LoVo (cell line): Measurements from ENCODE around the gene UPP2.

Experiments
- DNase-seq: peaks from one replicate; pipeline ENCODE4 v3.0.0-alpha.2; 2016; ENCODE audit warnings: low spot score

UPP2 gene

DNA sequence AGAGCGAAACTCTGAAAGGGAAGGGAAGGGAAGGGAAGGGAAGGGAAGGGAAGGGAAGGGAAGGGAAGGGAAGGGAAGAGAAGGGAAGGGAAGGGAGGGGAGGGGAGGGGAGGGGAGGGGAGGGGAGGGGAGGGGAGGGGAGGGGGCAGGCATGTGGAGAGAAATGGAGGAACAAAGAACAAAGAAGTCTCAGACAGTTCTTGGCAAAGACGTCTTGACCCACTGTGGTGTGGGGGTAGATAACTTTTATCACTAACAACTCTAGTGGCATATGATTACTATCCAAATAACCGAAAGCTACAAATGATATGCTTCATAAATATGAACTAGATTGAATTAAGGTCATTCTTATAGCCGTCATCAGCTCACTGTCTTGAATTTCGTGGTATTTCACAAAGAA, 3.2 kb downstream of the UPP2 start:
- DNase-seq, result no peak

DNA sequence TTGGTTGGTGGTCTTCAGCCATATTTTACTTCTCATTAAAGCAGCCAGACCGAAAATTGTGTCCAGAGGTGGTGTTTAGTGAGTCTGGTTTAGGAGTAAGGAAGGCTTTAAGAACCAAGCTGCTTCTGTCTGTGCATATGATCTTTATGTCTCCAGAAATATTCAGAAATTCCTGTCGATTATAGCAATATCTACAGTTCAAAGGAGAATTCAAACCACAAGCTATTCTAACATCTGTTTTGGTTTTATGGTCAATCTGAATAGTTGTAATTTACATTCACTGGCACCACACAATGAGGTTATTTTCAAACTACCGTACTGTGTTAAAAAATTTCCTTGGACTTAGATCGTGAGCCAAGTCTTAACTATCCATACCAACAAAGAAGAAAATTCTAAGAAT, 11.3 kb downstream of the UPP2 start:
- no peak for DNase-seq

DNA sequence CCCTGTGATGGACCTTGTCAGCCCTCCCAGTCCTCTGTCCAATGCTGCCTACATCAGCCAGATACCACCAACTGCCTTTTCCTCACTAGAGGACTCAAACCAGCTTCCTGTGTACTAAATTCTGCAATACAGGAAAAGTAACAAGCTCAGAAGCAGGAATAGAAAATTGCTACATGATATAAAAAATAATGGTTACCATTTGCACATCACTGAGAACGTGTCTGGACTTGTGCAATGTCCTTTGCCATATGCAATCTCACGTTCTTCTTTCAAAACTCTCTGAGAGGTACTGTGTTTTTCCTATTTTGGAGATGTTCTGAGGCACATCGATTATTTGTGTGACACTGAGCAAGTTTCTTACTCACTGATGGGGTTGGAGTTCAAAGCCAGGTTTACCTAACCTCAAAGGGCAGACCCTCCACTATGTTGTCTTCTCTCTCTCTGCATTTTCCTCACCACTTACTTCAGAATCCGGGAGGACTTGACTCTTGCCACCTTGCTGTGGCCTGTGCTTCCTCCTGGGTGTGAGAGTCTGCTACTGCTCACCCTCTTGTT, 12.1 kb downstream of the UPP2 start:
- DNase-seq, result no peak

DNA sequence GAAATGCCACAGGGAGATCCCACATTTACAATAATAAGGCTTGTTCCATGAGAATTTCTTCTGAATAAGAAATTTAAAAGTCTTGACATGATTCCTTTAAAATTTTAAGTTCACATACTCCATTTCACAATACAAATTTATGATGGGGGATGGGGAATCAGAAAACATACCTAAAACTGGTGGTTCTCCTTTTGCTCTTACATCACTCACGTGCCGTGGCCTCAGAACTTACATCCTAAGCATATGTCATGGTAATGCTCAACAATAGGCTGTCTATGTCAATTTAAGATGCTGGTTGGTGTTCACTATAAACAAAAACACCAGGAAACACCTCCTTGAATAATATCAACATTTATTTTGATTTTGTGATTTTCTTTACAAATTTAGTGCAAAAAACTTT, 12.8 kb downstream of the UPP2 start:
- no peak for DNase-seq

DNA sequence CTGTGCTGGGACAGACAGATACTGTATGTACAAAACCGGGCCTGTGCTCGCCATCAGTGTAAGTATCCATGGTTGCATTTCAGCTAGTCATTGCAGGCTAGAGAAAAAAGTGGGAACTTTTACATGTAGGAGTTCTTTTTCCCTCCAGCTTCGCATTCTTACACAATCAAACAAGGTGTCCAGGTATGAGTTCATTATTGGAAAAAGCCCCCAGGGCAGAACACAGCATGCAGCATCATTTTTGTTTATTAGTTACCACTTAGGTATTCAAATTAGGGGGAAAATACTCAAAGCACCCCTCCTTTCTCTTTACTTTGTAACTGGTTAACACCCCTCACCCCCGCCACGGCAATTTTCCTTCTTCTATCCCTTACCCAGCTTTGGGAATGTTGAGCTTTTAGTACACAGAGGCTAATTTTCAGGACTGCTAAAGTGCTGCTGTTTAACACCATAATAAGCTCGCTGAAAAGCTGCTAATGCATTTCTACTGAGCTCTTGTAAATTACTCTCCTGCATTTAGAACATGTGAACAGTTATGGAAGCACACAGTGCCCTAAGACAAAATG, 13.6 kb downstream of the UPP2 start:
- no peak for DNase-seq

DNA sequence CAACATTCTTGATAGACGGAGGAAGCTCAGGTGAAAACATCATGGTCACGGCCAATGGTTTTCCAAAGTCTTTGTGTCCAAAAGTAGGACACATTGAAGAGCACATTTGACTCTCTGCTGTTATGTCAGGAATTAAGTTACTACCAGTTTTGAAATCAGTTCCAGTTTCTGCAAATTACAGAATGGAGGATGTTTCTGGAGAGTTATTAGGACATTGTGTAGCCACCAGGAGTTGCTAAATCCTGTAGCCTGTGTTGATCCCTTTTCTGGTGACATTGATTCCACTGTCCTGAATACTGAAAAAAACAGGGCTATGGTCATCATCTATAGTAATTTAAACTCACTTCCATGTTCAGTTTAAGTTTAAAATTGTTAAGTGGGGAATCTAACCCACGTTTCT, 15.3 kb downstream of the UPP2 start:
- DNase-seq, result no peak

DNA sequence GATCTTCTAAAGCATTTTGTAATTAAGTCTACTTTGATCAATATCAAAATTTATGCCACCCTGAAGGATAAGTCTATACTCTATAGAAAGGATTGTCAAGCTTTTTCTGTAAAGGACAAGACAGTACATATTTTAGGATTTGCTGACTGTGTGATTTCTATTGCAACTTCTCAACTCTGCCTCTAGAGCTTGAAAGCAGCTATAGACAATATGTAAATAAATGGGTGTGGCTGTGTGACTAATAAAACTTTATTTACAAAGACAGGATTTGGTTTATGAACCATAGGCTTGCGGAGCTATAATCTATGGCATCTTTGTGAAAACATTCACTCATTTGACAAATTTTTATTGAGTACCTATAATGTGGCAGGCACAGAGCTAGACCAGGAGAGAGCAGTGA, 18.4 kb downstream of the UPP2 start:
- DNase-seq, result no peak

DNA sequence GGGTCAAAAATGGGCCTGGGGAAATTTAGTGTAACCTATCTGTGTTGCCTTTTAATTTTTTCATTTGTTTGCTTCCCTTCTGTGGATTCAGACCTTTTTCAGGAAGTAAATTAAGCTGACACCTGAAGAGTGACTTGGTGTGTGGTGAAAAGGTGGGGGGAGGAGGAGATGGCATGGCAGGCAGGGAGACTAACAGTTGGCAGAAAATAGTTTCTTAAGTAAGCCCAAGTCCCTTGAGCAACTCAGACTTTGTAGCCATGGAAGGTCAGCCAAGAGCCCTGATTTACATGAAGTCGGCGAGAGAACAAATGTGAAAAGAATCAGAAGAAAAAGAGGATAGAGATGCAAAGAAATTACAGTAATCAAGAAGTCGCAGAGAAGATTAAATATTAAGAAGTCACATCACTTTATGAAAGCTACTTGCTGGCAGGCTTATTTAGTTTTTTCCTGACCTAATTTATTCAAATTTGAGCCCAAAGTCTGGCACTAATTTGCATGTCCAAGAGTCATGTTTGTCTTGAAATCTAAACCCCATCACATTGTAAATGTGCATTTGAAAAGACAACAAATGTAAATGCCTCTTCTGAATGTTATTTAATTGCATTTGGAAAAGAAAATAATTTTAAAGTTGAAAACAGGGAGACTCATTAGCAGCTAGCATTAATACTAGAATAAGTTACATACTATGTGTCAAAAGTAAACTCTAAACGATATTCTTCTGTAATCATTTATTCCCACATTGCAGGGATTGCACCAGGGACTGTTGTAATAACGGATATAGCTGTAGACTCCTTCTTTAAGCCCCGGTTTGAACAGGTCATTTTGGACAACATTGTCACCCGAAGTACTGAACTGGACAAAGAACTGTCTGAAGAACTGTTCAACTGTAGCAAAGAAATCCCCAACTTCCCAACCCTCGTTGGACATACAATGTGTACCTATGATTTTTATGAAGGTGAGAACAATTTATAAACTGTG, 19.3 kb downstream of the UPP2 start:
- no peak for DNase-seq

DNA sequence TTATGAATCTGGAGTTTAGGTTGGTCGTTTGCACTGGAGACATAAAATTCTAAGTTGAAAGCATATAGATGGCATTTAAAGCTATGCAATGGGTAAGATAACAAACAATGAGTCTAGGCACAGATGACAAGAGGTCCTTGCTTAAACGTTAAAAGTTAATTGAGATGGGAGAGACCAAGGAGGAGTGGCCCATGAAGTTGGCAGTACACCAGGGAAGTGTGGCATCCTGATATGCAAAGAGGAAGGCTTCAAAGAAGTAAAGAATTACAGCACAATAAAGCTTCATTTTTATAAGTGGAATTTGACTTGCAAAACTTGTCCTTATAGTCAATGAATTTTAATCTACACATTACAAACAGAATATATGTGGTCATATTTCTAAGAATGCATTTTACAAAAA, 23.2 kb downstream of the UPP2 start:
- DNase-seq, result no peak

DNA sequence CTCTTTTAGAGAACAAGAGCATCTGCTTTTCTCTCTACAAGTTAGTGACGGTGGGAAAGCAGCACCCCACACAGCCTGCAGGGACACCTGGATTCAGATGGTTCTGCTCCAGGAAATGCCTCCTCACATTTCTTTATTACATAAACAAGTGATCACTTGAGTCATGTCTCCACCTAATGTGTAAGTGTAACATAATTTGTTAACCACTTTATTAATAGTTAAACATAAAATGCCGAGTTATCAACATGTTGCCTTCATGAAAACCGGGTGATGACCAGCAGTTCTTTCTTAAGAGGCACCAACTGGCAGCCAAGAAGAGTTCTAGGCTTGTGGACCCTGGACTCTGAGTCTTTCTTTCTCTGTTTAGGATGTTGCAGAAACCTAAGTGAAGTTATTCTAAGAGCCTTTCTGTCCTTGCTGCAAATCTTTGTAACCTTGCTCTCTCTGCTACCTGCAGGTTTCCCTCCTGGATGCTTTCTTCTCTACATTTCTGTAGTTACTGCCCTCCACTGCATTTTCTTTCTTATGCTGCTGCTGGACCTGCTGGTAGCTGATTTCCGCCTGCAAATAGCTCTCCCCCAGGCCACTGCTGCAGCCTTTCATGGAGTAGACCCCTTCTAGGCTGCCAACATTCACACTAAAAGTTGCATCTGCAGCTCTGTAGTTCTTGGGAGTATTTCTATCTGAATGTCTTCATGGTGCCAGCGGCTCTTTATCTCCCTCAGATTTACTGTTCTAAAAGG, 24.3 kb downstream of the UPP2 start:
- no peak for DNase-seq

DNA sequence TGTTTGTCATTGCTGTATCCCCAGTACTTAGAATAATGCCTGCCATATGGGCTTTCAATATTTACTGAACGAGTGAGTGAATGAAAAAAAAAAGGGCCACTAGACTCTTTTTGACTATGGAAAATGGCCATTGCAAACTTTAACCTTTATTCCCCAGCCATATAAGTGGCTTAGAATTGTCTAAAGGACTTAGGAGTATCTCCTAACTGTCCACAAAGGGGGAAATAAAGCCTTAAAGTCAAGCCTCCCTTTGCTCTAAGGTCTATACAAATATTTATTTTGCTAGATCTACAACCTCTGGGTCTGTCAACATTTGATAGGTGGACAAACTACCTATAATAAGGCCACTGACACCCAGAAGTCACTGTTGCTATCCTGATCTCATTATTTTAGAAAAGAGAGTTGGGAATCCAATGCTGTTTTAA, 25.7 kb downstream of the UPP2 start:
- no peak for DNase-seq

DNA sequence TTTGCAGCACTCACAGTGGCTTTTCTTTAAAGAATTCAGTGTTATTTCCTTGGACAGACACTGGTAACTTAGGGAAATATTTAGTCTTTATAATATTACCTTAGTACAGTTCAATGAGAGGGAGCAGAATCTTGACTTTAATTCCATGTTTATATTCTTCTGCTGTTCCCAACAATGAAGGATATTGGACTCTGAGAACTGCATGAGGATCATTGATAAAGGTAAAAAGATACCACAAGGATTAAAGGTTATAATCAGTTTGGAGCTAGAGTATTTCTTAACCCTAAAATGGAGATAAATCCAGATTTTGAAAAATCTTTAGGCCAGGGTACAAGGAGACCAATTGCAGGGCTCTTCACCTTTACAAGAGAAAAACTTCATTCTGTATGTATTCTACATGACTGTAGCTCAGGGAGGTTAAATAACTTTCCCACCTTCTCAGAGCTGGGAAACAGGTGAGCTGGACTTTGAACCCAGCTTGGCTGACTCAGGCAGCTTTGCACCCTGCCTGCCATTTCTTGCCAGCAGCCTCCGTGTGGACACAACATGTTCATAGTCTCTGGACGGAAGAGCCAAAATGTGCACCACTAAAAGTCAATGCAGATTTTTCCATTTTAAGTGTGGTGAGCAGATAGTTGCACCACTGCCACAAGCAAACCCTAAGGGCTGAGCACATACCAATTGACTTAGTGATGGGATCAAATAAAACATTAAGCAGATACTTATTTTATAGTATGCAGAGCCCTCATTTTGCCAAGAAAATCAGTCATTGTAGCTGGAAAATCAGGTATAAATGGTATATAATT, 26.7 kb downstream of the UPP2 start:
- DNase-seq, result peak; percentile 74

DNA sequence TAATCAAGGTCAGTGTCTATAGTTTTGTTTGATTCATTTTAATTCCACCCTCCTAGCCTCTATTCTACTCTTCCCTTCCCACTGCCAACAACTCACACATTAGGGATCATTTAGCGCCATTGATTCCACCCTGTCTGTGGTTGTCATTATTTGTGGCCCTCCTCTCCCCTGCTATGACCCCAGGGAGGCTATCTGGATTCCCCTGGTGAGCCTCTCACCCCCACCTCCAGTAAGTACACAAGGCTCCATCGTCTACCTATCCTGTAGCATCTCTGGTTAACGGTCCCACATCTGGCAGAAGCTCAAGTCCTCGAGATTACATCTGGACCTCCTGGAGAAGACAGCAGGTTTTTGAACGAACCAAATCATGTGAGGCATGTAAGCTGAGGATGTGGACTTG, 27.4 kb downstream of the UPP2 start:
- no peak for DNase-seq

DNA sequence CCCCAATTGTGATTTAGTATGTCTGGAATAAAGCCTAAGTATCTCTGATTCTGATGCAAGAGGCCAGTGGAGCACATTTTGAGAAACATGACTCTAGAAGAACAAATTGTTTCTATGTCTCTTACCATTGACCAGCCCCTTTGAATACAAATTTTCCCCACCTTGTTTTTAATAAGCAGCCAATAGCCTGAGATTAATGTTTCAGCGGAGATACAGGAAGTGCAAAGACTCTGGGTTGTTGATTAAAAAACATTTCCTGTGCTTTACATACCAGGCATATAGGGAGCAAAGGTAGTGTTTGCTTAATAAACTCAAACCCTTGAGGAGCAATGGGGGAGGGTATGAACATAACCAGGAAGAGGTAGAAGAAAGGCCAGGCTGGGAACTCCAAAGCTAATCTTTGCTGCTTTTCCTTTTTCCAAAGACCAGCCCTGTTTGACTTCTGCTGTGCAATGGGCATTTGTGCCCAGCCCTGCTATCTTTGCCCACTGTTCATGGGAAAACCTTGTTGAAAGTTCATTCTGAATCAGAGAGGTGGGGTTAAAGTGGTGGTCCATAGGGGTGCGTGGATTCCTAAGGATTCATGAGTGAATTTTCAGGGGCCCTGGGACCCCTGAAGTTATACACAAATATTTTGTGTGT, 29.3 kb downstream of the UPP2 start:
- peak; percentile 82 for DNase-seq

DNA sequence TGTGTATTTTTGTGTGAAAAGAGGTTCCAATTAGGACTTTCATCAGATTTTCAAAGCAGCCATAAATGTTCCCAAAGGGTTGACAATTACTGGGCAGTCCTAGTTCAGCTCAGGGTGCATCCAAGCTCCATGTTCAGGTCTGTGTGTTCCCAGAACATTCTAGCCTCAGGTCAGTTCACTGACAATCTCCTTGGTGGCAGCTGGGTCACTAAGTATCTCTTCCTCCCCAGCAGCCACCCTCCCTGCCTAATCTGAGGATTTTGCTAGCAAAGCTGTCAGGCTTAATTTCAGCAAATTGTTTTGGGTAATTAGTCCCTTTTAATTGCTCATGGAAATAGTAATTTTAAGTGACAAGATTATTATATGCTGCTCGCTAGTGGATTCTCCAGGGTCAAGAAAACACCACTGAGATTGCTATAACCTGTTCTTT, 29.8 kb downstream of the UPP2 start:
- DNase-seq, result peak; percentile 15

DNA sequence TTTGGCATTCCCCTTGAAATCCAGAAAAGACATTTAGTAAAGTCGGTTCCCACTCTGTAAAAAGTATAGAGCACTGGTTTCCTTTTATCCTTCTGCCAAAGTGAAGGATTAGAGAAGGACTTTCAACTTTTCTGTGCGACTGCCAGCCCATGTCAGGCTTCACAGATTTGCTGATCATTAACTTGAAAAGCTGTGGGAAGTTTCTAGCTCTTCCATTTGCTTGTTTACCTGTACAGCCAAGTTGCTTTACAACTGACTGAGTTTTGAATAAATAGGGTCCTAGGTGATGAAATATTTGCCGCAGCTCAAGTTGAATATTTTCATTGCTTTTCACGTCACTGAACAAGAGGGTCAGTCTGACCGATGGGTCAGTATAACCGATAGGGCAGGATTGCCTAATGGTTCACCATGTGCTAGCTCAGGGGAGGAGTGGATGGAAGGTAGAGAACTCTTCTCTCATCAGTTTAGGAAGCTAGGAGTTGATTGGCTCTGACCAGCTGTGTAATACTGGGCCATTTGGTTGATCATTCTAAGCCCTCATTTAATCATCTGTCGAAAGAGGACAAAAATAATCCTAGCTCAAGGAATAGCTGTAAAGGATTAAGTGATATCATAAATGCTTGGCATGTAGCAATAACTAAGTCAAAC, 30.4 kb downstream of the UPP2 start:
- DNase-seq, result peak; percentile 32

DNA sequence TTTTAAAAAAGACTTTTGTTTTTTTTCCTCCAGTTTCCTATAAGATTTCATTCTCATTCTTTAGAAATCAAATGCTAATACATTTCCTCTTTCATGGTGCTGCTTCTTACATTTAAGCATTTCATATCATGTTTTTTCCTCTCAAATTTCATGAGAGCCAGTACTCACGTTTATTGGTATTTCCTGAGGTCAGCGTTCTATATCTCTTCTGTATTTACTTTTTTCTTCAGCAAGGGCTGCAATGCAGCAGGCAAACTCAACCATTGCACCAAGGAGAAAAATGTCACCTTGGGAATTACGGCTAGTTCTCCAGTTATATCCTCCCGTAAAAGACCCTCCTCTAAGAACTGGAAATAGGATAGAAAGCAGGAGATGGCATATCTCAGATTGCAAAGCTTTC, 32.4 kb downstream of the UPP2 start:
- no peak for DNase-seq

DNA sequence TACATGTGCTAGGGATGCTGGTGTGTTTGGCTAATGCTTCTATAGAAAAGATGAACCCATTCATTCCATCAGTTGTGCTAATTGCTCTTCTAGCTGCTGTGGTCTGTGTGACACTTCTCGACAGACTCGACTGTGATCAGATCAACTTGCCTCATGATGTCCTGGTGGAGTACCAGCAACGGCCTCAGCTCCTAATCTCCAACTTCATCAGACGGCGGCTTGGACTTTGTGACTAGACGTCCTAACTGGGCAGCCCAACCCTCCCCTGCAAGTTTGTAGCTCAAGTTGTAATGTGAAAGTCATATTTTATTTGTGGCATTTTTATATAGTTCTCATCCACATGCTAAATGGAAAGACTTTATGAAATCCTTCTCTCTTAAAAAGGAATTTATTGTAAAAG, 33.0 kb downstream of the UPP2 start:
- peak; percentile 39 for DNase-seq

DNA sequence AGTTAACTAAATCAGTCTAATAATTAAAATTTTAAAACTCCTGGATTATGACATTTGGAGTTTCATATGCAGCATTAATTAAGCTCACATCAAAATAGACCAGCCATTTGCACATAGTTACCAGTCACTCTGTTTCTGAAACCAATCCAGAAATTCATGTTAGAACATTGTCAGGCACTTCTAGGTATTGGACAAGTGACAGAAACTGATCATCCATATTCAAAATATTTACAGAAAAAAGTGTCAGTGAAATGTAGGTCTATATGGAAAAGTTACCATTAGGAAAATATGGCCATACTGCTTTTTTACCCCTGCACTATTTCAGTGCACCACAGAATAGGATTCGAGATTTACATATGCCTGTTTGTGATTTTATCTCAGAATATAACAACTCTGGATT, 33.4 kb downstream of the UPP2 start:
- DNase-seq, result no peak

DNA sequence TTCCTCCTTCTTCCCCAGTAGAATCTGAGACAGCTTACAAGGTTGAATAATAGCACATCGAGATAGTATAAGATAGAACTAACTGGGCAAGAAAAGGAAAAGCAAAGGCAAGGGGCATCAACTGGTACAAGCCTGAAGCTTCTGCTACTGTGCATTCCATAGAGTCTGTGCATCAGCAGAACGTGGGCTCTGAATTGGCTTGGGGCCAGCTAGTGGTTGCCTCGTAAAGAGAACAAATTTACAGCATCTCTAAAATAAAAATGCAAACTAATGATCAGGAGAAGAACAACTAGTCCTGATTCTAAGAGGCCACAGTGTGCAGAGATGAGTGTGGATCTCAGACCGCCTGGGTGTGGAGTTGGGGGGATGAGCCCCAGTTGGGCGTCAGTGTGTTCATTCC, 36.6 kb downstream of the UPP2 start:
- no peak for DNase-seq

DNA sequence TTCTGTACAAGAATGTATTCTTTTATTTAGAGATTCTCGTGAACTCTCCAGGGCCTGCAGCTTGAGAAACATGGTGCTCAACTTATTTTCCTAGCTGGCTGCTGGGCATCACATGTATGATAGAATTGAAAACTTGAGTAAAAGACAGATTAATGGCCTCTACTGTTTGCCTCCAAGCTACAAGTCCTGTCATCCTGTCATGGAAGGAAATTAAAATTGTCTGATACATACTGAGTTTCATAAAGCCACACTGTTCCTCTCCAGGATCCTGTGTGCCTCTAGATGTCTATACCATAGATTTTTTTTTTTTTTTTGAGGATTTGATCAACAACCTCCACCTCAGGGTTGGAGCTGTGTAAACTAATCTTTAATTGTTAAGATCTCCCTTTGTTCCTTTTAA, 38.5 kb downstream of the UPP2 start:
- DNase-seq, result no peak
